HUES64 (cell line): ENCODE data around the gene BRK1. TPM values are rescaled to one million over a fixed set of nuclear protein-coding genes. Genes with fewer than 3 reads are reported as not detected.
"Not testable (repeated sequence)": the region's sequence is repeated elsewhere in the genome, so short reads cannot be mapped to it uniquely, and the experiment has no call there.

ENCODE experiments used
- H3K27ac ChIP-seq: 2 replicates; pipeline ENCODE4 v1.7.0; 2013; ENCODE audit warnings: low read depth, low read length, inconsistent platforms
- H3K27me3 ChIP-seq: 2 replicates; pipeline ENCODE4 v1.6.1; 2013; ENCODE audit warnings: mild to moderate bottlenecking, low read length; ENCODE audit not compliant: insufficient read depth
- H3K36me3 ChIP-seq: 2 replicates; pipeline ENCODE4 v1.6.1; 2013; ENCODE audit warnings: mild to moderate bottlenecking, low read length; ENCODE audit not compliant: insufficient read depth
- H3K4me1 ChIP-seq: 2 replicates; pipeline ENCODE4 v1.6.1; 2013; ENCODE audit warnings: mild to moderate bottlenecking, low read length, moderate library complexity; ENCODE audit not compliant: insufficient read depth
- H3K4me3 ChIP-seq: 2 replicates; pipeline ENCODE4 v1.5.1; 2013; ENCODE audit warnings: mild to moderate bottlenecking, low read length, moderate library complexity
- H3K9ac ChIP-seq: 2 replicates; pipeline ENCODE4 v1.6.1; 2013; ENCODE audit warnings: mild to moderate bottlenecking, low read depth, low read length
- H3K9me3 ChIP-seq: 2 replicates; pipeline ENCODE4 v1.6.1; 2013; ENCODE audit warnings: low read depth, low read length; ENCODE audit not compliant: insufficient read depth
- WGBS: fragments of 150-250, 120-280 bp; methylation state at CpG from one replicate; pipeline ENCODE4 v1.1.7; 2013; ENCODE audit warnings: missing lambda C conversion rate; 5-methylcytosine and 5-hydroxymethylcytosine counted together
- polyA plus RNA-seq, 2 experiments: library from polyadenylated mRNA; stranded (reverse); fragments of 50-300 nt; gene quantifications; one replicate each; pipeline ENCODE4 v1.2.3, GENCODE V29; 2013

The BRK1 gene
- 128 TPM for polyA plus RNA-seq (2013, experiment 1 of 2)
- 136 TPM for polyA plus RNA-seq (2013, experiment 2 of 2)

DNA sequence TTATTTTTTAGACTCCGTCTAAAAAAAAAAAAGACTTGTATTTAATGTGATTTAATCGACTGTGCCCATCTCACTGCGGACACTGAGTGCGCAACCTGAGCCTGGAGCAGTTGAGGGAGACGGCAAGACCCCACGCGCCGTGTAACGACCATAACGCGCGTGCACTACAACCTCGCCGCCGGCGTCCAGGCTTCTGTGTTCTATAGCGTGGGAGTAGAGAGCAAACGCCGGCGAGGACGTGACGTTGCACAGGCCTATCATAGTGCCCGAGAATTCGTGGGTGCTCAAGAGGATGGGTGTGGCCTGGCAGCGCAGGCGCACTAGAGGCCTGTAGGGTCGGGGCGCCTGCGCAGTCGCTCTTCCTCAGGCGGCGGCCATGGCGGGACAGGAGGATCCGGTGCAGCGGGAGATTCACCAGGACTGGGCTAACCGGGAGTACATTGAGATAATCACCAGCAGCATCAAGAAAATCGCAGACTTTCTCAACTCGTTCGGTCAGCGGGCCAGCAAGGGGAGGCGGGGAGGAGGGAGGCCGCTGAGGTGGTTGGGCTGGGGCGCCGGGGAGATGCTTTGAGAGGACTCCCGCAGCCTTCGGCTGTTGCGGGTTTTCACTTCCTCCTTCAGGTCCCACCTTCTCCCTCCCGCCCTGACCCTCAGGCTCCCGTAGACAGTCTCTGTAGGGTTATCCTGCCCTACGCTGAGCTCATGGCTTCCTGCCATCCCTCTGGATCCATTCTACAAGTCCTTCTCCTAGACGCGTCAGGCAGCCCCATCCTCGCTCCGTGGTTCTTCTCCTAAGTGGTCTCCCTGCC lies at the start of gene BRK1:
TSS of gene BRK1 (plus strand) at position 350 of the 812 bp plus-strand sequence. CDS start at position 377, 27 bp downstream.
- H3K4me3 ChIP-seq: peak within 1 kb of the TSS; percentile 91
- H3K9me3 ChIP-seq: no peaks in the 10 kb centered on the region
- peaks cover 14% of the 10 kb centered on the region for H3K36me3 ChIP-seq
- H3K4me1 ChIP-seq: peaks cover 6% of the 10 kb centered on the region
- peak within 1 kb of the TSS; percentile 85 for H3K9ac ChIP-seq
- WGBS: 2% methylated on average over 53 of the region's 54 CpGs
- peak within 1 kb of the TSS; percentile 60 for H3K27ac ChIP-seq
- H3K27me3 ChIP-seq: no peaks in the 10 kb centered on the region

DNA sequence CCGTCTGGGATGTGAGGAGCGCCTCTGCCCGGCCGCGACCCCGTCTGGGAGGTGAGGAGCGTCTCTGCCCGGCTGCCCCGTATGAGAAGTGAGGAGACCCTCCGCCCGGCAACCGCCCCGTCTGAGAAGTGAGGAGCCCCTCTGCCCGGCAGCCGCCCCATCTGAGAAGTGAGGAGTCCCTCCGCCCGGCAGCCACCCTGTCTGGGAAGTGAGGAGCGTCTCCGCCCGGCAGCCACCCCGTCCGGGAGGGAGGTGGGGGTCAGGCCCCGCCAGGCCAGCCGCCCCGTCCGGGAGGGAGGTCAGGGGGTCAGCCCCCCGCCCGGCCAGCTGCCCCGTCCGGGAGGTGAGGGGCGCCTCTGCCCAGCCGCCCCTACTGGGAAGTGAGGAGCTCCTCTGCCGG lies 45.4 kb upstream of the BRK1 start:
- H3K9ac ChIP-seq, H3K27me3 ChIP-seq, H3K27ac ChIP-seq, H3K4me1 ChIP-seq, H3K4me3 ChIP-seq: not testable (repeated sequence)
- 95% methylated on average over 26 of the region's 33 CpGs for WGBS
- Histone ChIP-seq H3K36me3 (peaks cover 68% of the 10 kb centered on the region), H3K9me3 (peaks cover 12% of the 10 kb centered on the region; the same call in 1 of the 2 replicates)

DNA sequence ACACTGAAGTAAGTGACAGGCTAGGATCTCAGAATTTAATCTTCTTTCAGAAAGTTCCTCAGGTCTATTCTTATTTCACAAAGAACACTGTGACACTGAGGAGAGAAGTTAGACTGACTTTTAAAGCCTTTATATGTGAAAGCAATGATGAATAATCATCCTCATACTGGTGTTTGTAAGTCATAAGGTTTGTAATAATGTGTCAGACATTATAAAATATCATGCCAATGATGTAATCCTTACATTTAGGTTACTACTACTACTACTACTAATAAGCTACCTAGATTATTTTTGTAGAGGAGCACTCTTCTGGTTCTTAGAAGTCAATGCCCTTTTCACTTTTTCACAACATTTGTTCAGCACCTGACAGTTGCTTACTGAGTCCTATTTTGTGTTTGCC lies 40.8 kb upstream of the BRK1 start:
- no peak overlapping the region for H3K4me3 ChIP-seq
- H3K9ac ChIP-seq: no peak overlapping the region
- no peaks in the 10 kb centered on the region for H3K9me3 ChIP-seq
- peaks cover 66% of the 10 kb centered on the region for H3K36me3 ChIP-seq
- no peak overlapping the region for H3K27ac ChIP-seq
- no peaks in the 10 kb centered on the region for H3K27me3 ChIP-seq
- no peaks in the 10 kb centered on the region for H3K4me1 ChIP-seq

DNA sequence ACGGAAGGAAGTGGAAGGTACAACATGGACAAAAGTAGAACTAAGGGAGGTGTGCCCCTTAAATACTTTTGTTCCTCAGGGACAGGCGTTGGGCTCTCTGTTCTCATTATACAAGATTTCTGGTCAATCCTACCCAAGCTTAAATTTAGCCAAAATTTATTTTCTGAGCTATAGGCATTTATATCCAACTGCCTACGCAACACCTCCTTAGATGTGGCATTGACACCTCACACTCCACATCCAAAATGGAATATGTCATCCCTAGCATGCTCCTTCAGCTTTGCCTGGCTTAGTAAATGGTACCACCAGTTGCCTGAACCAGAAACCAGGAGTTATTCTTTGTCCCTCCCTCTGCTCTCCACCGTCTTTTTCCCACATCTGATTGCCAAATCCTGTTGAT lies 33.6 kb upstream of the BRK1 start:
- no peaks in the 10 kb centered on the region for H3K9me3 ChIP-seq
- H3K4me1 ChIP-seq: no peaks in the 10 kb centered on the region
- WGBS: 91% methylated on average over 4 of the region's 4 CpGs
- H3K9ac ChIP-seq: no peak overlapping the region
- H3K4me3 ChIP-seq: no peak overlapping the region
- H3K27me3 ChIP-seq: no peaks in the 10 kb centered on the region
- no peak overlapping the region for H3K27ac ChIP-seq
- peaks cover 90% of the 10 kb centered on the region for H3K36me3 ChIP-seq

DNA sequence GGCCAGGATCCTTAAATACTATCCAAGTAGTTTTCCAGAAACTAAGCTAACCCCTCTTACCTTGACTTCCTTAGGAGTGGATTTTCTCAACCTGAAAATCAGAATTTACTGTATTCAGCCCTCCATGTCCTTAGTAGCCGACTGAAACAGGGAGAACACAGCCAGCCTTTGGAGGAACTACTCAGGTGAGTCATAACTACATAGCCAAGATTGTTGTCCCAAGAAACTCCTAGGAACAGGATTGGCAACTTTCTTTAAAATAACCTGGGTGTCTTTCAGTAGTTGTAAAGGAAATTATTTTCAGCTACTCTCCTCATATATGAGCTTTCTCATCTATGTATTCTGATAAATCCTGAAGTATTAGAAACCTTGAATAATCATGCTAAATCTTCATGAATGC lies 29.7 kb upstream of the BRK1 start:
- H3K4me3 ChIP-seq: no peak overlapping the region
- H3K4me1 ChIP-seq: no peaks in the 10 kb centered on the region
- no peaks in the 10 kb centered on the region for H3K9me3 ChIP-seq
- no peak overlapping the region for H3K27ac ChIP-seq
- WGBS: 97% methylated on average over 1 of the region's 1 CpG
- no peak overlapping the region for H3K9ac ChIP-seq
- no peaks in the 10 kb centered on the region for H3K27me3 ChIP-seq
- peaks cover 92% of the 10 kb centered on the region for H3K36me3 ChIP-seq

DNA sequence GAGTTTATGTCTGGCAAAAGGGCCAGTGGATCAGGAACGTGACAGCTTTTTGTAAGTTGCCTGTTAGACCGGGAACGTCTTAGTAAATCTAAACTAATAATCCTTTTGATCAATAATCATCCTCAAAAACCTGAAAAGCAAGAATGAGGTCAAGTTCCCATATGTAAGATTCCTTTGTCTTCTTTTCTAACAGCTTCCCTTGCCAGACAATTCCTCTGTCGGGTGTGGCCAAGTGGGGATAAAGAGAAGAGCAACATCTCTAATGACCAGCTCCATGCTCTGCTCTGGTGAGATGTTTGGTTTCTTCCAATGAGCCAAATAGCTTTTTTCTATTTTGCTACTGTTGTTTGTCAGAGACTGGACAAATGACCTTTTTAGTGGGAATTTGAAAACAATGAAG lies 27.2 kb upstream of the BRK1 start:
- H3K9me3 ChIP-seq: no peaks in the 10 kb centered on the region
- 98% methylated on average over 4 of the region's 4 CpGs for WGBS
- no peak overlapping the region for H3K27ac ChIP-seq
- H3K4me1 ChIP-seq: no peaks in the 10 kb centered on the region
- H3K9ac ChIP-seq: no peak overlapping the region
- H3K4me3 ChIP-seq: no peak overlapping the region
- peaks cover 86% of the 10 kb centered on the region for H3K36me3 ChIP-seq
- no peaks in the 10 kb centered on the region for H3K27me3 ChIP-seq

DNA sequence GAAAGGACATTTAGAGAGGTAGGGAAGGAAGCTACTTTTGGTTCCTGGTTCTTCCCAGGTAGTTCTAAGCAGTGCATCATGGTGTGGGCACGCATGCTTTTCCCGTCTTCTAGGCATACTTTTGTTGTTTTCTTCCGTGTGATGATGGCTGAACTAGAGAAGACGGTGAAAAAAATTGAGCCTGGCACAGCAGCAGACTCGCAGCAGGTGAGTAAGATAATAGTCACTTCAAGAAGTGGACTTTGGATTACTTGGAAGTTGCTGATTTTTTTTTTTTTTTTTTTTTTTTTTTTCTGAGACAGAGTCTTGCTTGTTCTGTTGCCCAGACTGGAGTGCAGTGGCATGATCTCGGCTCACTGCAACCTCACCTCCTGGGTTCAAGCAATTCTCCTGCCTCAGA lies 25.3 kb upstream of the BRK1 start:
- H3K9ac ChIP-seq: no peak overlapping the region
- H3K4me1 ChIP-seq: no peaks in the 10 kb centered on the region
- no peak overlapping the region for H3K4me3 ChIP-seq
- H3K9me3 ChIP-seq: no peaks in the 10 kb centered on the region
- 97% methylated on average over 6 of the region's 6 CpGs for WGBS
- H3K36me3 ChIP-seq: peaks cover 87% of the 10 kb centered on the region
- H3K27me3 ChIP-seq: no peaks in the 10 kb centered on the region
- no peak overlapping the region for H3K27ac ChIP-seq

DNA sequence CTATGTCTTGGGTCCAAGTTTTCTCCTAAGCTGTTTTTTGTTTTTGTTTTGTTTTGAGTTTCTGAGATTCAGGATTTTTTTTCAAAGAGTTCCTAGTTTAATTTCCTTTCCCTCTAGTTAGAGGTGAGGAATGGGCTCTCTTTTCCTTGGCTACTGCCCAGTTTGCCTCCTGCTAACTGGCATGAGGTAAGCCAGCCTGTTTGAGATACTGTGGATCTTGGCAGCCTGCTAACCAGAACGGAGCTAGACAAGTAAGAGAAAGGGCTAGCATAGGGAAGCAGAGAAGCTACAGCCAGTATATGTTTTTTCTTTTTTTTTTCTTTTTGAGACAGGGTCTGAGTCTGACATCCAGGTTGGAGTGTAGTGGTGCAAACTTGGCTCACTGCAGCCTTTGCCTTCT lies 24.7 kb upstream of the BRK1 start:
- WGBS: no CpG with 5 or more reads among the region's 1 CpG
- not testable (repeated sequence) for H3K9ac ChIP-seq, H3K4me3 ChIP-seq, H3K9me3 ChIP-seq, H3K27ac ChIP-seq, H3K4me1 ChIP-seq, H3K27me3 ChIP-seq
- H3K36me3 ChIP-seq: peaks cover 90% of the 10 kb centered on the region

DNA sequence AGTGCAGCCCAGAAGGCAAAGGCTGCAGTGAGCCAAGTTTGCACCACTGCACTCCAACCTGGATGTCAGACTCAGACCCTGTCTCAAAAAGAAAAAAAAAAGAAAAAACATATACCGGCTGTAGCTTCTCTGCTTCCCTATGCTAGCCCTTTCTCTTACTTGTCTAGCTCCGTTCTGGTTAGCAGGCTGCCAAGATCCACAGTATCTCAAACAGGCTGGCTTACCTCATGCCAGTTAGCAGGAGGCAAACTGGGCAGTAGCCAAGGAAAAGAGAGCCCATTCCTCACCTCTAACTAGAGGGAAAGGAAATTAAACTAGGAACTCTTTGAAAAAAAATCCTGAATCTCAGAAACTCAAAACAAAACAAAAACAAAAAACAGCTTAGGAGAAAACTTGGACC lies 24.1 kb upstream of the BRK1 start:
- peaks cover 90% of the 10 kb centered on the region for H3K36me3 ChIP-seq
- not testable (repeated sequence) for H3K27me3 ChIP-seq, H3K9ac ChIP-seq, H3K4me1 ChIP-seq, H3K4me3 ChIP-seq, H3K27ac ChIP-seq, H3K9me3 ChIP-seq
- WGBS: no CpG with 5 or more reads among the region's 2 CpGs

DNA sequence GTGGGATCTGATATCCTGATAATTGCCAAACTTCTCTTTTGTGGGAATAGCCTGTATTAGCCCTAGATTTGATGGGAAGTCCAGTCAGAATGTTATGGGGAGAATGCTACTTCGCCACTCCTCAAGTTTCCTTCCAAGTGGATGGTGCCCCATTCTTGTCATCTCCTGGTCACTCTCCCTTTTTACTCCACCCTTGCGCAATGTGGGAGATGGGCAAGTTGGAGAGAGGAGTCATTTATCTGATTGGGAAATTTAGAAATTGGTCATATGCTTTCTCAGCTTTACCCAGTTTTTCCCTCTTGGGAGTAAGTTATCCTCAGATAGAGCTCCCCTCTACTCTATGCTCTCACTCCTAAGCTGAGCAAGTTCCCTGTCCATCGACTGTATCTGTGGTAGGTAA lies 21.8 kb upstream of the BRK1 start:
- no peak overlapping the region for H3K4me3 ChIP-seq
- H3K36me3 ChIP-seq: peaks cover 89% of the 10 kb centered on the region
- H3K27me3 ChIP-seq: no peaks in the 10 kb centered on the region
- no peaks in the 10 kb centered on the region for H3K4me1 ChIP-seq
- no peak overlapping the region for H3K27ac ChIP-seq
- H3K9me3 ChIP-seq: no peaks in the 10 kb centered on the region
- WGBS: 92% methylated on average over 1 of the region's 3 CpGs
- H3K9ac ChIP-seq: no peak overlapping the region

DNA sequence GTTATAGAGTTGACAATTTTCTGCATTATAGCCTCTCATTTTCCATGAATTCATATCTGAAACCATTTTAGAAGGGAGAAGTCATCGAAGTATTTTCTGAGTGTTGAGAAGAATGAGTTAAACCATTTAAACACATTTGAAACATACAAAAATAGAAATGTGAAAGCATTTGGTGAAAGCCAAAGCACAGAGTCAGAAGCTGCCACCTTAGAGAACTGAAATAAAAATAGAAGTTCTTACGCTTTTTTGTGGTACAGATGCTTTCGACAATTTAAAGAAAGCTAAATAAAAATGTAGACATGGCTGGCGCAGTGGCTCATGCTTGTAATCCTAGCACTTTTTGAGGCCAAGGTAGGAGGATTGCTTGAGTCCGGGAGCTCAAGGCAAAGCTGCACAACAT lies 16.4 kb upstream of the BRK1 start:
- peaks cover 79% of the 10 kb centered on the region for H3K36me3 ChIP-seq
- 98% methylated on average over 4 of the region's 5 CpGs for WGBS

DNA sequence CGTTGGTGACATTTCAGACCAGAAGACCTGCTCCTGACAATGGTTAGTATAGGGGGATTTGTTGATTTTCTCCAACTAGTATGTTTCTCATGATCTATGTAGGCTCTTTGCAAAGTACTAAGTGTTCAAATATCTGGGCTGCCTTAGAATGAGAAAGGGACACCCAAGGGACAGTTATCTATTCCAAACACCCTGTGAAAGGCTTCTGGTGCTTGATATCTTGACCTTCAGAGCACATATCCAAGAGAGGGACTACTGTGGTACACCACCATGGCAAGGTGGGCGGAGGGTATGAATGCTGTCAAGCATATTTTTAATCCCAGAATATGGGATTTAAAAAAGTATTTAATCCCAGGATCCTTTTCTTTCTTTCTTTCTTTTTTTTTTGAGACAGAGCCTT lies 8.6 kb upstream of the BRK1 start:
- WGBS: 83% methylated on average over 1 of the region's 2 CpGs

More for the DNA sequence above, 16.4 kb upstream of the BRK1 start:
- H3K4me1 ChIP-seq: no peaks in the 10 kb centered on the region
- H3K9me3 ChIP-seq: no peaks in the 10 kb centered on the region
- H3K27ac ChIP-seq: no peak overlapping the region
- H3K27me3 ChIP-seq: no peaks in the 10 kb centered on the region
- H3K4me3 ChIP-seq: no peak overlapping the region
- no peak overlapping the region for H3K9ac ChIP-seq

More for the DNA sequence above, 8.6 kb upstream of the BRK1 start:
- peaks cover 7% of the 10 kb centered on the region for H3K36me3 ChIP-seq
- no peaks in the 10 kb centered on the region for H3K4me1 ChIP-seq
- no peaks in the 10 kb centered on the region for H3K27me3 ChIP-seq
- H3K9ac ChIP-seq: no peak overlapping the region
- no peak overlapping the region for H3K27ac ChIP-seq
- no peak overlapping the region for H3K4me3 ChIP-seq
- H3K9me3 ChIP-seq: no peaks in the 10 kb centered on the region
